ENCODE data around the gene RNPEPL1.

The RNPEPL1 gene

GRCh38 chr2:240558236-240558761 lies 10.0 kb upstream of the RNPEPL1 start:
- no peak for DNase-seq
- TF ChIP-seq EZH2phosphoT487 (IDR thresholded peaks at IDR 0.05; ENCODE audit: low read length): no peak
- TF ChIP-seq EZH2 (optimal IDR thresholded peaks at IDR 0.05; ENCODE audit: low read depth, low read length): no peak
- TF ChIP-seq, protein P1, sequence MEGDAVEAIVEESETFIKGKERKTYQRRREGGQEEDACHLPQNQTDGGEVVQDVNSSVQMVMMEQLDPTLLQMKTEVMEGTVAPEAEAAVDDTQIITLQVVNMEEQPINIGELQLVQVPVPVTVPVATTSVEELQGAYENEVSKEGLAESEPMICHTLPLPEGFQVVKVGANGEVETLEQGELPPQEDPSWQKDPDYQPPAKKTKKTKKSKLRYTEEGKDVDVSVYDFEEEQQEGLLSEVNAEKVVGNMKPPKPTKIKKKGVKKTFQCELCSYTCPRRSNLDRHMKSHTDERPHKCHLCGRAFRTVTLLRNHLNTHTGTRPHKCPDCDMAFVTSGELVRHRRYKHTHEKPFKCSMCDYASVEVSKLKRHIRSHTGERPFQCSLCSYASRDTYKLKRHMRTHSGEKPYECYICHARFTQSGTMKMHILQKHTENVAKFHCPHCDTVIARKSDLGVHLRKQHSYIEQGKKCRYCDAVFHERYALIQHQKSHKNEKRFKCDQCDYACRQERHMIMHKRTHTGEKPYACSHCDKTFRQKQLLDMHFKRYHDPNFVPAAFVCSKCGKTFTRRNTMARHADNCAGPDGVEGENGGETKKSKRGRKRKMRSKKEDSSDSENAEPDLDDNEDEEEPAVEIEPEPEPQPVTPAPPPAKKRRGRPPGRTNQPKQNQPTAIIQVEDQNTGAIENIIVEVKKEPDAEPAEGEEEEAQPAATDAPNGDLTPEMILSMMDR (IDR thresholded peaks at IDR 0.05; ENCODE audit: low read length): no peak
- peaks cover 82% of the 10 kb centered on the region for H3K79me2 ChIP-seq (ENCODE audit: low read length)
- H3F3A ChIP-seq (ENCODE audit: insufficient read depth, low read length): peaks cover 14% of the 10 kb centered on the region
- no peaks in the 10 kb centered on the region for H4K20me1 ChIP-seq (ENCODE audit: insufficient read depth, low read length)
- no peaks in the 10 kb centered on the region; the same call in 1 of the 2 replicates for H3K36me3 ChIP-seq (replicated peaks; ENCODE audit: insufficient read depth, low read length)
- H3K4me3 ChIP-seq (ENCODE audit: low read length): no peak overlapping the region
- H2AFZ ChIP-seq (ENCODE audit: low read length): no peak overlapping the region
- no peaks in the 10 kb centered on the region for H3K9me2 ChIP-seq (replicated peaks; ENCODE audit: insufficient read depth, low read length)
- H3K9me3 ChIP-seq (replicated peaks; ENCODE audit: insufficient read depth, low read length): no peaks in the 10 kb centered on the region
- H3K4me2 ChIP-seq (ENCODE audit: low read depth, low read length): no peak overlapping the region
- no peaks in the 10 kb centered on the region for H3K27me3 ChIP-seq (replicated peaks; ENCODE audit: insufficient read depth, low read length)
- H3K9ac ChIP-seq (ENCODE audit: low read length): no peak overlapping the region
- peaks cover 17% of the 10 kb centered on the region; the same call in 1 of the 2 replicates for H3K4me1 ChIP-seq (ENCODE audit: low read length)
- H3K27ac ChIP-seq (ENCODE audit: low read length): no peak overlapping the region

DNA sequence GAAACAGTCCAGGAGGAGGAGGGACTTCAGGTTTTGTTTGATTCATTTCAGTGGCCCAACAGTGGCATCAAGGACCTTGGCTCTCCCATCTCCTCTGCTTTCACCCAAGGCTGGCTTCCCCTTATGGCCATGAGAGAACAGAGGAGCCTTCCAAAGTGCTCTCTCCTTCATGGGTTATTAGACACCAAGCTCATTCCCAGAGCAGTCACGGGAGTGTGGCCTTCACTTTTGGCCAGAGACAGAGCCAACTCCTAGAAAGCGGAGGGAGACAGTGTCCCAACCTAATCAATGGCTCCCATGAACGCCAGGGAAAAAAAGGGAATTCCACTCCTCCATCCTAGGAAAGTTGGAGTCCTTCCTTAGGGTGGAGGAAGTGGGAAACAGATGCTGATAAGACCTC lies 9.0 kb upstream of the RNPEPL1 start:
- no peaks in the 10 kb centered on the region for H3K9me3 ChIP-seq (replicated peaks; ENCODE audit: insufficient read depth, low read length)
- H3K27me3 ChIP-seq (replicated peaks; ENCODE audit: insufficient read depth, low read length): no peaks in the 10 kb centered on the region
- H3K4me3 ChIP-seq (ENCODE audit: low read length): peak overlapping the region; percentile 75
- H4K20me1 ChIP-seq (ENCODE audit: insufficient read depth, low read length): no peaks in the 10 kb centered on the region
- H3K9me2 ChIP-seq (replicated peaks; ENCODE audit: insufficient read depth, low read length): no peaks in the 10 kb centered on the region
- H3F3A ChIP-seq (ENCODE audit: insufficient read depth, low read length): peaks cover 14% of the 10 kb centered on the region
- peak overlapping the region; percentile 89 for H3K4me2 ChIP-seq (ENCODE audit: low read depth, low read length)
- H3K79me2 ChIP-seq (ENCODE audit: low read length): peaks cover 86% of the 10 kb centered on the region
- no peaks in the 10 kb centered on the region; the same call in 1 of the 2 replicates for H3K36me3 ChIP-seq (replicated peaks; ENCODE audit: insufficient read depth, low read length)
- no peak for TF ChIP-seq EZH2 (optimal IDR thresholded peaks at IDR 0.05; ENCODE audit: low read depth, low read length)
- TF ChIP-seq EZH2phosphoT487 (IDR thresholded peaks at IDR 0.05; ENCODE audit: low read length): no peak
- TF ChIP-seq, protein P1 (IDR thresholded peaks at IDR 0.05; ENCODE audit: low read length): no peak
- no peak overlapping the region for H3K9ac ChIP-seq (ENCODE audit: low read length)
- H3K27ac ChIP-seq (ENCODE audit: low read length): no peak overlapping the region
- no peak overlapping the region for H2AFZ ChIP-seq (ENCODE audit: low read length)
- no peak for DNase-seq
- peaks cover 27% of the 10 kb centered on the region for H3K4me1 ChIP-seq (ENCODE audit: low read length)

GRCh38 chr2:240560084-240560479 lies 8.2 kb upstream of the RNPEPL1 start, which contains the start of gene DUSP28:
Gene DUSP28, plus strand, starts transcription at chr2:240560357. Its CDS starts 328 bp downstream, at chr2:240560685.
- H3F3A ChIP-seq (ENCODE audit: insufficient read depth, low read length): peaks cover 15% of the 10 kb centered on the region
- no peaks in the 10 kb centered on the region for H3K36me3 ChIP-seq (replicated peaks; ENCODE audit: insufficient read depth, low read length)
- peaks cover 86% of the 10 kb centered on the region for H3K79me2 ChIP-seq (ENCODE audit: low read length)
- H3K9me2 ChIP-seq (replicated peaks; ENCODE audit: insufficient read depth, low read length): no peaks in the 10 kb centered on the region
- H3K27me3 ChIP-seq (replicated peaks; ENCODE audit: insufficient read depth, low read length): no peaks in the 10 kb centered on the region
- H3K4me1 ChIP-seq (ENCODE audit: low read length): peaks cover 35% of the 10 kb centered on the region
- no peaks in the 10 kb centered on the region for H3K9me3 ChIP-seq (replicated peaks; ENCODE audit: insufficient read depth, low read length)
- no peaks in the 10 kb centered on the region for H4K20me1 ChIP-seq (ENCODE audit: insufficient read depth, low read length)
- no peak for TF ChIP-seq EZH2phosphoT487 (IDR thresholded peaks at IDR 0.05; ENCODE audit: low read length)
- TF ChIP-seq EZH2 (optimal IDR thresholded peaks at IDR 0.05; ENCODE audit: low read depth, low read length): no peak
- TF ChIP-seq, protein P1 (IDR thresholded peaks at IDR 0.05; ENCODE audit: low read length): no peak
- peak within 1 kb of the TSS; percentile 89 for H3K4me2 ChIP-seq (ENCODE audit: low read depth, low read length)
- peak within 1 kb of the TSS; percentile 98 for H3K9ac ChIP-seq (ENCODE audit: low read length)
- peak within 1 kb of the TSS; percentile 83 for H3K4me3 ChIP-seq (ENCODE audit: low read length)
- H2AFZ ChIP-seq (ENCODE audit: low read length): no peak within 1 kb of the TSS; the same call in 1 of the 2 replicates
- DNase-seq: peak; percentile 90
- peak within 1 kb of the TSS; percentile 92 for H3K27ac ChIP-seq (ENCODE audit: low read length)

All from MM.1S (cell line).